ENCODE results near the gene OTOG. TPM values are rescaled to one million over a fixed set of nuclear protein-coding genes. Genes with fewer than 3 reads are reported as not detected.

Gene OTOG
- total and polyA plus RNA-seq, 2 donors (not counting 3 experiments of a cell fraction or from before 2014, with no cell fraction given) = not detected

- Histone ChIP-seq H3K27ac (ENCODE audit: insufficient read depth, low read depth, low read length) (no peak overlapping the region), H2AFZ (ENCODE audit: low read depth, low read length) (no peak overlapping the region), H3K36me3 (ENCODE audit: control insufficient read depth in 2 of 2, extremely low read depth in 1 of 2, insufficient read depth in 2 of 2, low read length in 2 of 2) (no peaks in the 10 kb centered on the region), H3K9me3 (replicated peaks; ENCODE audit: control insufficient read depth, insufficient read depth, low read length) (no peaks in the 10 kb centered on the region), H3K9me1 (replicated peaks; ENCODE audit: control insufficient read depth, extremely low read depth, insufficient read depth, low read length) (no peaks in the 10 kb centered on the region), H3K4me3 (replicated peaks in 1 of 3; ENCODE audit: insufficient read depth in 1 of 3, low read depth in 1 of 3, low read length in 3 of 3) (no peak overlapping the region), H3K4me2 (ENCODE audit: insufficient read depth, low read length) (no peak overlapping the region), H3K9ac (replicated peaks; ENCODE audit: extremely low read depth, insufficient read depth, low read length) (no peak overlapping the region), H3K79me2 (ENCODE audit: control insufficient read depth, insufficient read depth, low read length) (no peaks in the 10 kb centered on the region), H3K27me3 (ENCODE audit: control insufficient read depth in 2 of 2, insufficient read depth in 2 of 2, low read length in 2 of 2) (peaks cover 0 to 3% of the 10 kb centered on the region in 2 experiments), H4K20me1 (replicated peaks; ENCODE audit: control insufficient read depth, extremely low read depth, insufficient read depth, low read length) (no peaks in the 10 kb centered on the region), H3K4me1 (ENCODE audit: control insufficient read depth, extremely low read depth, insufficient read depth, low read length) (no peaks in the 10 kb centered on the region)
- intact Hi-C loops (cut with micrococcal nuclease) (no loop called here), dilution Hi-C loops (cut with MboI; ENCODE audit: extremely low pct_ligation_motif_present, low sequenced_read_pairs) (no loop called here)
- TF ChIP-seq MYC (IDR thresholded peaks at IDR 0.05; ENCODE audit: low read depth, low read length) (no peak), EZH2 (IDR thresholded peaks at IDR 0.05; ENCODE audit: borderline replicate concordance, low read depth, low read length, severe bottlenecking) (no peak), CTCF (IDR thresholded peaks at IDR 0.05; ENCODE audit: extremely low read depth in 1 of 2, insufficient read depth in 1 of 2, low read depth in 1 of 2, low read length in 2 of 2) (no peak), POLR2AphosphoS5 (IDR thresholded peaks at IDR 0.05; ENCODE audit: insufficient read depth, low read depth, low read length) (no peak), GATA2 (IDR thresholded peaks at IDR 0.05; ENCODE audit: insufficient read depth, insufficient read length, low read depth, low read length) (no peak), FOS (IDR thresholded peaks at IDR 0.05; ENCODE audit: borderline replicate concordance, insufficient read depth, low read length) (no peak), MAX (IDR thresholded peaks at IDR 0.05; ENCODE audit: insufficient read depth, insufficient read length) (no peak), JUN (IDR thresholded peaks at IDR 0.05; ENCODE audit: borderline replicate concordance, insufficient read depth, insufficient read length, low read depth) (no peak), POLR2A (IDR thresholded peaks at IDR 0.05; ENCODE audit: low read depth, low read length) (no peak)
- no peak for FAIRE-seq
- ChIA-PET CTCF (interaction anchor here (1.4 to 4.3 kb wide), 3 partner anchors 10 to 133 kb away, joined by 4 to 26 read pairs (median 4); no protein-coding TSS in a partner anchor), POLR2A (no interaction called here)
- no peak for DNase-seq (ENCODE audit: low read depth, low spot score)
- no TSS peak for BruUV-seq (replicated peaks)
Observed at GRCh38 chr11:17516551-17517150, 30.4 kb upstream of the OTOG start.

Data from endothelial cell of umbilical vein (primary cell).